HEK293 (cell line): Measurements from ENCODE around the gene BAIAP2.

Source experiments
- CTCF ChIA-PET: fragments of 350-600 bp; formaldehyde crosslinking; extraction: SDS; loops from one replicate; lab custom pipeline; 2021; ENCODE audit warnings: antibody characterized with exemption; lab: Yijun Ruan, JAX
- POLR2A ChIA-PET: fragments of 300-600 bp; formaldehyde crosslinking; extraction: SDS; loops from one replicate; lab custom pipeline; 2020; ENCODE audit warnings: antibody characterized with exemption, inconsistent platforms; lab: Yijun Ruan, JAX
- H3K27ac ChIP-seq: fragments of 200-500 bp; sonication (Bioruptor generic); 2 replicates; pipeline ENCODE4 v1.5.1; 2014; ENCODE audit warnings: low read depth, low read length, control low read depth, inconsistent platforms; ENCODE audit errors: extremely low read depth
- H3K36me3 ChIP-seq, 2 experiments: fragments of 200-500 bp in 1 of 2; sonication (Bioruptor generic) in 1 of 2; 1 replicate in 1 of 2; 2 replicates in 1 of 2; pipeline ENCODE4 v1.5.1; 2014 to 2017; ENCODE audit warnings: inconsistent platforms in 2 of 2, low read length in 2 of 2; ENCODE audit not compliant: control insufficient read depth in 2 of 2, insufficient read depth in 1 of 2
- H3K4me1 ChIP-seq: fragments of 200-500 bp; sonication (Bioruptor generic); 2 replicates; pipeline ENCODE4 v1.5.1; 2014; ENCODE audit warnings: mild to moderate bottlenecking, low read length, inconsistent platforms; ENCODE audit not compliant: control insufficient read depth, insufficient read depth
- H3K4me3 ChIP-seq: 2 replicates; pipeline ENCODE4 v1.5.1; 2011; ENCODE audit warnings: low read depth, mild to moderate bottlenecking, control low read depth, low read length, moderate library complexity
- H3K9me3 ChIP-seq: fragments of 200-500 bp; sonication (Bioruptor generic); 2 replicates; pipeline ENCODE4 v1.5.1; 2014; ENCODE audit warnings: low read depth, low read length, inconsistent platforms; ENCODE audit not compliant: control insufficient read depth, insufficient read depth
- BCL11A ChIP-seq: fragments of 450-650 bp; formaldehyde crosslinking; IDR thresholded peaks from 2 replicates; pipeline ENCODE4 v1.5.1; 2016; ENCODE audit warnings: low read depth, missing biosample characterization, missing genetic modification characterization
- FEZF1 ChIP-seq: fragments of 450-650 bp; formaldehyde crosslinking; IDR thresholded peaks from 2 replicates; pipeline ENCODE4 v1.5.1; 2016; ENCODE audit warnings: missing biosample characterization, missing genetic modification characterization
- HOXA7 ChIP-seq: sonication (generic); formaldehyde crosslinking; IDR thresholded peaks from 2 replicates; pipeline ENCODE4 v1.8.1; 2022; ENCODE audit warnings: missing genetic modification reagents, borderline replicate concordance
- HOXD13 ChIP-seq: sonication (generic); formaldehyde crosslinking; IDR thresholded peaks from 2 replicates; pipeline ENCODE4 v1.8.0; 2022; ENCODE audit warnings: missing genetic modification reagents, borderline replicate concordance
- KLF9 ChIP-seq: fragments of 450-650 bp; formaldehyde crosslinking; IDR thresholded peaks from 2 replicates; pipeline ENCODE4 v1.5.1; 2016; ENCODE audit warnings: missing biosample characterization, missing genetic modification characterization, low read depth
- SETDB1 ChIP-seq: IDR thresholded peaks from one replicate; pipeline ENCODE4 v1.6.1; 2017; ENCODE audit warnings: mild to moderate bottlenecking, low read length, moderate library complexity, mixed read lengths; ENCODE audit not compliant: insufficient read length
- SP2 ChIP-seq: fragments of 450-650 bp; formaldehyde crosslinking; IDR thresholded peaks from 2 replicates; pipeline ENCODE4 v1.5.1; 2016; ENCODE audit warnings: missing biosample characterization, missing genetic modification characterization
- ZBTB11 ChIP-seq: fragments of 450-650 bp; formaldehyde crosslinking; conservative IDR thresholded peaks from 2 replicates; pipeline ENCODE4 v1.5.1; 2016; ENCODE audit warnings: low read depth, missing biosample characterization, missing genetic modification characterization
- ZFP37 ChIP-seq: fragments of 450-650 bp; formaldehyde crosslinking; IDR thresholded peaks from 2 replicates; pipeline ENCODE4 v1.5.1; 2016; ENCODE audit warnings: missing biosample characterization, missing genetic modification characterization
- ZNF16 ChIP-seq: fragments of 450-650 bp; formaldehyde crosslinking; IDR thresholded peaks from 2 replicates; pipeline ENCODE4 v1.5.1; 2016; ENCODE audit warnings: low read depth, missing biosample characterization, missing genetic modification characterization
- ZNF169 ChIP-seq: fragments of 450-650 bp; formaldehyde crosslinking; IDR thresholded peaks from 2 replicates; pipeline ENCODE4 v1.5.1; 2016; ENCODE audit warnings: missing biosample characterization, missing genetic modification characterization
- ZNF544 ChIP-seq: fragments of 450-650 bp; formaldehyde crosslinking; IDR thresholded peaks from 2 replicates; pipeline ENCODE4 v1.5.0; 2017; ENCODE audit warnings: missing biosample characterization, missing genetic modification characterization
- ZNF549 ChIP-seq: fragments of 450-650 bp; IDR thresholded peaks from 2 replicates; pipeline ENCODE4 v1.5.1; 2018; ENCODE audit warnings: missing biosample characterization, missing genetic modification characterization, mild to moderate bottlenecking, inconsistent platforms, moderate library complexity
- ZNF561 ChIP-seq: fragments of 450-650 bp; IDR thresholded peaks from 2 replicates; pipeline ENCODE4 v1.5.1; 2018; ENCODE audit warnings: missing biosample characterization, missing genetic modification characterization, borderline replicate concordance
- ZNF776 ChIP-seq: fragments of 450-650 bp; formaldehyde crosslinking; IDR thresholded peaks from 2 replicates; pipeline ENCODE4 v1.5.0; 2017; ENCODE audit warnings: missing biosample characterization, missing genetic modification characterization, borderline replicate concordance
- ZSCAN30 ChIP-seq: fragments of 450-650 bp; IDR thresholded peaks from 2 replicates; pipeline ENCODE4 v1.5.1; 2018; ENCODE audit warnings: missing biosample characterization, mild to moderate bottlenecking, missing genetic modification characterization, moderate library complexity

BAIAP2 gene

GRCh38 chr17:81154961-81155360 is 120.0 kb downstream of the BAIAP2 start (continued):
- TF ChIP-seq ZBTB11 (tag by site-specific recombination) (no peak), ZFP37 (no peak)

GRCh38 chr17:81156866-81157805 is 122.2 kb downstream of the BAIAP2 start:
- TF ChIP-seq SETDB1: no peak
- TF ChIP-seq FEZF1: no peak
- TF ChIP-seq ZNF776: no peak
- no peak for TF ChIP-seq ZNF561 (tag by site-specific recombination)
- TF ChIP-seq HOXD13 (CRISPR knock-in tag): no peak
- TF ChIP-seq KLF9 (tag by site-specific recombination): no peak
- TF ChIP-seq ZSCAN30: no peak
- no peak for TF ChIP-seq SP2 (tag by site-specific recombination)
- no peak for TF ChIP-seq HOXA7 (CRISPR knock-in tag)
- POLR2A ChIA-PET: no interaction called here
- Histone ChIP-seq H3K4me1 (no peaks in the 10 kb centered on the region), H3K36me3 (no peaks in the 10 kb centered on the region), H3K27ac (no peak overlapping the region), H3K9me3 (no peaks in the 10 kb centered on the region), H3K4me3 (no peak overlapping the region)
- CTCF ChIA-PET: interaction anchor here (0.6 kb wide), 1 partner anchor 10 kb away, joined by 4 read pairs; no protein-coding TSS in a partner anchor

GRCh38 chr17:81157848-81158687 is 123.1 kb downstream of the BAIAP2 start:
- TF ChIP-seq ZNF544 (tag by site-specific recombination) (no peak), ZNF16 (tag by site-specific recombination) (no peak), BCL11A (tag by site-specific recombination) (no peak), ZNF549 (tag by site-specific recombination) (no peak), ZNF169 (tag by site-specific recombination) (no peak)
- Histone ChIP-seq H3K4me1 (no peaks in the 10 kb centered on the region), H3K36me3 (no peaks in the 10 kb centered on the region), H3K9me3 (no peaks in the 10 kb centered on the region), H3K4me3 (no peak overlapping the region), H3K27ac (no peak overlapping the region)
- POLR2A ChIA-PET: no interaction called here
- CTCF ChIA-PET: interaction anchor here (0.7 to 1.0 kb wide), 2 partner anchors 10 to 582 kb away, joined by 3 to 4 read pairs; no protein-coding TSS in a partner anchor
